Measurements from ENCODE around the gene PCBD2. TPM values are rescaled to one million over a fixed set of nuclear protein-coding genes. Genes with fewer than 3 reads are reported as not detected.
"Not testable (repeated sequence)": the region's sequence is repeated elsewhere in the genome, so short reads cannot be mapped to it uniquely, and the experiment has no call there.

Gene PCBD2
- total RNA-seq, 1 donor from 2014 or later, result 5.7 TPM

DNA sequence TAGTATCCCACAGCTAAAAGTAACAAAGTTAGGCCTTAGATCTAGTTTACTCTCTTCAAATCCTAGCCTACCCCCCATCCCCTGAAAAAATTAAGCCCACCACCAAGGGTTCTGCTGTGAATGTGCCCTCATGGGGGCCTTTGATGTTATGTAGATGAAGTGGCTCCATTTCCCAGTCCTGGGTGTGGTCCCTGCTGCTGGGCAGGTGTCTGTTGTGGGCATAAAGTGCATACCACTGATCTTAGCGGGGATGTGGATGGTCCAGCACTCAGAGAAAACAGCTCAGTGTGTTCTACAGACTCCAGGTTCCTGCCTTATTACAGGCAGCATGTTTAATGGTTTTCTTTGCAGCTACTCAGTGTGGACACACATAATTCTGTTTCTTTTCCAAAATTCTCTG lies 1.9 kb downstream of the PCBD2 start:
- DNase-seq, result no peak

DNA sequence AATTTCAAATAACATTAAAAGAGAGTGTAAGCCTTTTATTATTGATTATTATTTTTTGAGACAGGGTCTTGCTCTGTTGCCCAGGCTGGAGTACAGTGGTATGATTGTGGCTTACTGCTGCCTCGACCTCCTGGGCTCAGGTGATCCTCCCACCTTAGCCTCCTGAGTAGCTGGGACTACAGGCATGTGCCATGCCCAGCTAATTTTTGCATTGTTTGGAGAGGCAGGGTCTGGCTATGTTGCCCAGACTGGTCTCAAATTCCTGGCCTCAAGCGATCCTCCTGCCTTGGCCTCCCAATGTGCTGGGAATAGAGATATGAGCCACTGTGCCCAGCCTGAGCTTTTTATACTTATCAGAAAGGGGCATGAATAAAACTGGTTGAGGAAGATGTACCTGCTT lies 5.8 kb downstream of the PCBD2 start:
- DNase-seq, result not testable (repeated sequence)

DNA sequence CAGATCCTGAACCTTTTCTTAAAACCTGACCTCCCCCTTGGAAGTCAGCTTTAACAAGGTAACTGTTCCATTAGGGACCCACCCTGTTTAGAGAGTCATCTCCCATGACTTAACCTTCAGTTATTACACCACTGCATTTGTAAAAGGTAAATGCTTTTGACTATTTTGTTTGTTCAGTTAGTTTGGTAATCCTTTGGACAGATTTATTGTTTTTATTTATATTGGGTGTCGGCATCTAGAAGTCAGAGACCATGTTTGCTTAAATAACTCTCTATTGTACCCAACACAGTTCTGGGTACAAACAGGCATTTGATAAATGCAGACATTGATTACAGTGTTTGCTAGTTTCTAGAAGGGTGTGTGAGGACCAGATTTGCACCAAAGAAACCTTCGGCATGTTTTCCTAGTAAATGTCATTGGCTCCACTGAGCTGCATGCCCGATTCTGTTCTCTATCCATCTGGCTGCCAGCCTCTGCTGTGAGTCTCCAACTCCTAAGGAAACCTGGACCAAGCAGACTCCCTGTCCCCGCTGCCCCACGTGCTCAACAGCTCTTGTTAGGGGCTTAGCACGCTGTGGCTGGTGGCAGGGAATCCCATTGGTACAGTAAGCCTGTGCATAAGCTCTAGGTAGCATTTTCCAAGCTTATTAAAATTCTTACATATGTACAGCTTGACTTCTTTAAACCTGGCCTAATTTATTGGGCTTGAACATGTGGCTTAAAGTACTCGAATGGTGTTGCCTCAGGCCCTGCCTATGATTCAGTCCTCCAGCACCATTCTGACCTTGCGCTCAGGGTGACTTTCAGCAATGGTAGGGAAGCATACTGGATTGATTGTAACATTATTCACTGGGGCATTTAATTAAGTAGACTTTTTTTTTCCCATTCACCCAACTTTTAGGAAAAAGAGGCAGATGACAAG lies 6.6 kb downstream of the PCBD2 start:
- DNase-seq, result no peak

DNA sequence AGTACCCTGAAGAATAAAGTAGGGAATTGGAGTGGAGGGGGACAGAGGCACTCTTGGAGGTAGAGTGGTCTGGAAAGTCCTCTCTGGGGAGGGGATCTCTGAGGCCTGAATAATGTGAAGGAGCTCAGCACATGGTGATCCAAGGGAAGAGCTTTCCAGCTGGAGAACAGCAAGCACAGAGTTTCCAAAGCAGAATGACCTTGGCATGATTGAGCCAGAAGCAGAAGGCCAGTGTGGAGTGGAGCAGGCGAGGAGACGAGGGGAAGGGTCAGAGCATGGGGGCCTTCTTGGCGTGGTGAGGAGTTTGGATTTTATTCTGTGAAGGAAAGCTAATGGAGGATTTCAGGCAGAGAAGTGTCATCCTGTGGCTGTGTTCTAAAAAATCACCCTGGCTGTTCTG lies 8.3 kb downstream of the PCBD2 start:
- no peak for DNase-seq

DNA sequence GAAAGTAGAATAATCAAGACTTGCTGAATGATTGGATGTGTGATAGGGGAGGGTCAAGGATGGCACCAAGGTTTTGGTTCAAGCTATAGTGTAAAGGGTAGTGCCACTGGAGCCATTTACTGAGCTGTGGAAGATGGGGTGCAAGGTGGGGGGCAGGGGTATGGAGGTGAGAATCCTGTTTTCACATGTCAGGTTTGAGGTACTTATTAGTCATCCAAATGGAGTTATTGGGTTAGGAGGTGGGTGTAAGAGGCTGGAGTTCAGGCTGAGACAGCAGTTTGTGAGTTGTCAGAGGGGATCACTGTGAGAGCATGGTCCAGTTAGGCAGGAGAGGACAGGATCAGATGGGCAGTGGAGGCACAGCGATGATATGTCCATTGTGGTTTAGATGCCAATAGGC lies 8.9 kb downstream of the PCBD2 start:
- DNase-seq, result no peak

DNA sequence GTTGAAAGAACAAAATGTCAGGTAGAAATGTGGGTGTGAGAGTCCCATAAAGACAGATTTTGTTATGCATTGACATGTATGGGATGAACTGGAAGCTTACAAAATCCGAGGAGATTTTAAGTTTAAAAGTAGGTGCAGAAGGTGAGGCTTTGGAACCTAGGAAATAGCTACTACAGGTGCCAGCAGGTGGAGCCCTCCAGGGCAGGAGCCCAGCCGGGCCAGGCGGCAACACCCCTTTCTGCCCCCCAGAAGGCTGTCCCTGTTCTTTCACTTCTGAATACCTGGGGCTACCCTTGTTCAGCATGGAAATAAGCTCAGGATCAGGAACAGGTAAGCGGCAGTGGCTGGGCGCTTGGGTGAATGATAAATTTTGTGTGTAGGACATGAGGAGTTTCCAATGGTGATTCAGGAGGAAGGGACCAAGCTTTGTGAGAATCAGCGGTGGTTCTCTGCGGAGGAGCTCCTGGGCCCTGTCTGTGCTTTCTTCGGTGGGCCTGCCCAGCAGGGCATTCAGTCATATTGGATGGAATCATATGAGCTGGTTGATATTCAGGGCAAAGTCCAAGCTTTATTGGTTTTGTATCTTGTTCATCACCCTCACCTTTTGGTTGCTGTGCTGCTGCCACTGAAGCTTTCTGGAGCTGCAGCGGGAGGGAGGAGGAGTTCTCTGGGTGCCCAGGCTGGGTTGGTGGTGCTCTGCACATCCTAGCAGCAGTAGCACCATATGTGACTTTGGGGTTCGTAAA lies 12.3 kb downstream of the PCBD2 start:
- no peak for DNase-seq

DNA sequence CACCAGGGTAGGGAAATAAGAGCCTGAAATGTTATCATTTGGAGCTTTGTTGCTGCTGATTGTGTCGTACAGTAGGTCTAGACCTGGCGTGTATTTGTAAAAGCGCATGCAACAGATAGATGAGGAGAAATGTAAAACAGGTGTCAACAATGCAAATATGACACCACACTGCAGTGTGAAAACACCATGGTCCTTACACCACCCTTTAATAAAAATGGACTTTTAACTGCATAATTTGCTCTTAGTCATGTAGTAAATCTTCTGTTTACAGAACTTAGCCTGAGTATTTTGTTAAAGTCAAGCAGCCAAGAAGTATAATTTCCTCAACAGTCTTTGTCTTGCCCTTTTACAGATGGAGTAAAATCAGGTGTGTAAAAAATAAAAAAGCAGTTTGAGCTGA lies 13.9 kb downstream of the PCBD2 start:
- DNase-seq, result no peak

DNA sequence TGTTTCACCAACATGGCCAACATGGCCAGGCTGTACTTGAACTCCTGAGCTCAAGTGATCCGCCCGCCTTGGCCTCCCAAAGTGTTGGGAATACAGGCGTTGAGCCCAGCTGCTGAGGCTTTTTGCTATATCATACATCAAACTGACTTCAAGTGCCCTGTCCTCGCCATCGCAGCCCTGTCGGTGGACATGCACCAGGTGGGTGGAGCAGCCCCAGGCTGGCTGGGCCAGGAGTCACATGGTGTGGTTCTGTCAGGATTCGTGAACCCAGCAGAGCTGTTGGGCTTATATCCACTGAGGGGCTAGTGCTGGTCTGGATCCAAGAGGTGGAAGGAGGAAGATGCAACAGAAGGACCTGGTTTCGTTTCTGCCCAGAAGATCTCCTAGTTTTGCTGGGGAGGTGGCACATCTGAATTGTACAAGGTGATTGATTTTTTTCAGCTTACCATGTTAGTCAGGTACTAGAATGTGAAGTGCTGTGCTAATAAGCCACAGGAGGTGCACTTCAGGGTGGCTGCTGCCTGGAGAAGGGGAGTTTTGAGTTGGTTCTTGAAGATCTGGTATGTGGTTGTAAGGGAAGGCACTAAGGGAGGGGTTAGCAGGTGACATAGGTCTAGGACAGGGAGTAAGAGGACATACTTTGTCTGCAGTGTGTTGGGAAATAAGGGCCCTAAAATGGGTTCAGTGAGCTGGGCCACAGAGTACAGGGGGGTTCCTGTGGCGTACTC lies 16.1 kb downstream of the PCBD2 start:
- DNase-seq, result no peak

DNA sequence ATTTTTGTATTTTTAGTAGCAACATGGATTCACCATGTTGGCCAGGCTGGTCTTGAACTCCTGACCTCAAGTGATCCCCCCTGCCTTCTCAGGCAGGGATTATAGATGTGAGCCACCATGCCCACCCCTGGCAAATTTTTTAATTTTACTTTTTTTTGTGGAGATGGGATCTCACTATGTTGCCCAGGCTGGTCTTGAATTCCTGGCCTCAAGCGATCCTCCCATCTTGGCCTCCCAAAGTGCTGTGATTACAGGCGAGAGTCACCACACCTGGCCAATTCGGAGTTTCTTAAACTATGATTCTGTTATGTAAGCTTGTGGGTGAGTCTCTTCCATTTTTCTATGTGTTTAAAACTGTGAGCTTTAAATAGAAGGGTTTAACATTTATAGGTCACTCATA lies 27.6 kb downstream of the PCBD2 start:
- no peak for DNase-seq

DNA sequence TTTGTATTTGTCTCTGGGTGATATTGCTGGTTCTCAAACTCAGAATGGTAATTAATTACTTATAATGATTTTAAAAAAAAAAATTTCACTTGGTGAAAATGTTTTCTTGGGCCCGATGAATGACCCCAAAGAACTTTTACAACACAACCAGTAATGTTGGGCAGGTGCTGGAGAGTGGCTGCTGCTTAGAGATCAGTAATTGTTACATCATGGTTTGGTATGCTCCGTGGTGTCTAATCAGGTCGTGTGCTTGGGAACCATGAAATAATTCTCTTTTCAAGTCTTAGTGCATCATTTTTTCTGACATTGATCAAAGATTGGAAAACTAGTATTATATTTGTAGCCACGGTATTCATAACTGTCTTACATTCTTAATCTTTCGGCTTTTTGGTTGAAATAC lies 29.3 kb downstream of the PCBD2 start:
- DNase-seq, result no peak

DNA sequence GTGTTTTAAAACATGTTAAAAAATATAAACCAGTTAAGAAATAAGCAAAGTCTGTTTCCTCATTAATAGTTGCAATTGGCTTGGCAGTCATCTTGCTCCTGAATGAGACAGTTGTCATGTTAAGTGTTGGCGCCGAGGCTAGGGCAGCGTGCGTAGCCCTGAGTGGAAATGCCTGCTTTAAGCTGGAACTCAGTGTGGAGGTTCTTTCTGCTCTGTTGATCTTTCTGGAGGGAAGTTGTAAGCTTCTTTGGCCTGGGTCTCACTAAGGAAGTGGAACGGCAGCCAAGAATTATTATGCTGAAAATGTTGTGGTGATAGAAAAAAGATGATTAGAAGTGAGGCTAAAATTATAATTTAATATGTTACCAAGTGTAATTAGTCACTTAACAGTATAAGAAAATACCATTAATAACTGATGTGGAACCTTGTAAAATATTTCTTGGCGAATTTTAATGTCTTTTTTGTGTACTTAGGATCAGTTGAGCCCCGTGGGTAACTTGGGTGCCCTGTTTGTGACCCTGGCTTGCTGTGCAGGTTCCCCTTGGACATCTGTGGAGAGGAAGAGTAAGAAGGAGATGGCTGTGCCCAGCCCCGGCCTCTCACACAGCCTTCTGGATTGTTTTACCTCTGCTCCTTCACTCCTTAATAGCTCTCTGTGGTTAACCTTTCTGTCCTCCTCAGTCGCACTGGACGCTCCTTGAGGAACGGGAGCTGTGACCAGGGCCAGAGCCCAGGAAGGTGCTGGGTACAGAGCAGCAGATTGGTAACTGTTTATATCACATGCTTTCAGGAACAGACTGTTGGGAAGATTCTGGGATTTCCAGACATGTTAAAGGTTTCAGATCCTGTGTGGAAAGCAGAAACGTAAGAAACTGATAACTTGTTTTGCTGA lies 31.0 kb downstream of the PCBD2 start:
- no peak for DNase-seq

DNA sequence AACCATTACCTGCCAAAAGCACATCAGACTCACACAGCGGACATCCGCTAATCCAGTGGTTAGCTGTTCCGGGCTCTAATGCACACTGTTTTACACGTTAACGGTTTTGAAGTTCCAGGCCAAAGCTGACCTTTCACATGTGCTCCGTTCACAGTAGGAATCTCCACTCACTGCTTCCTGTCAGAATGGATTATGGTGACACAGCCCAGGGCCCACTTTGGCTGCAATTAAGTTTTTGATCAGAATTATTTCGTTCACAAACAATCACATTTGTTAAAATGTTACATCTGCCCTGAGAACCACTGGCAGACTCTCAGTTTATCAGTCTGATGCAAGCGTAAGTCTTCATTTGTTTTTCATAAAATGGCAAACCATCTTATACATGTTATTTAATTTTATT lies 32.6 kb downstream of the PCBD2 start:
- DNase-seq, result no peak

DNA sequence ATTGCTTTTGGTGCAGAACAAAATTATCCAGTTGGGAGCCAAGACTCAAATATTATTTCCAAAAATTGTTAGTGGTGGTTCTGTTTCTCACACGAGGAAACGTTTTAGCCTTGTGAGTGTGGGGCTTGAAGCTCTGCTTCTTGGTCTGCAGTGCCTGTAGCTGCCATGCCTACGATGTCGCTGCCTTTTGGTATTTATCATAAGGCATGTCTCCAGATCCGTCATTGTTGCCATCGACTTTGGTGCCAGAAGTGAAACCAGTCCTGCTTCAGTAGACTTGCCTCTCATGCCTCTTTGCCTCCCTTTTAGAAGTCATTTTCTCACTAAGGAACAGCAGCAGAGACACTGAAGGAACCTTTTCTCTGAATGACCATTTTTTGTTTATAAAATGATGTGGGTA lies 33.1 kb downstream of the PCBD2 start:
- no peak for DNase-seq

DNA sequence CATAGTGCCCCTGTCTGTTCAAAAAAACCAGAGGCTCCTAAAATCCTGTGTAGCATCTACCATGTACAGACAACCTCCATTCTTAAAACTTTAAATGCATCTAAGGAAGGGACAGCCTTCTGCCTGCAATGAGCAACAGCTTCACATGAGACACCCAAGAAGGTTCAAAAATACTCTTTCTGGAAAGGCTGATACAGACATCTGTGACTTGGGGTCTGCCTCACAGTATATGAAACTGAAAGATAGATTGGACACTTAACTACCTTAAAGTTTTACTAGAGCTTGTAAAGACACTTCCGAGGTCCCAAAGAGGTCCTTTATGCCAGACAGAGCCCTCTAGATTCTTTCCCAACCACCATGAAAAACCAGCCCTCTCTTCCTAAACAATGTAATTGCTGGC lies 34.6 kb downstream of the PCBD2 start:
- no peak for DNase-seq

DNA sequence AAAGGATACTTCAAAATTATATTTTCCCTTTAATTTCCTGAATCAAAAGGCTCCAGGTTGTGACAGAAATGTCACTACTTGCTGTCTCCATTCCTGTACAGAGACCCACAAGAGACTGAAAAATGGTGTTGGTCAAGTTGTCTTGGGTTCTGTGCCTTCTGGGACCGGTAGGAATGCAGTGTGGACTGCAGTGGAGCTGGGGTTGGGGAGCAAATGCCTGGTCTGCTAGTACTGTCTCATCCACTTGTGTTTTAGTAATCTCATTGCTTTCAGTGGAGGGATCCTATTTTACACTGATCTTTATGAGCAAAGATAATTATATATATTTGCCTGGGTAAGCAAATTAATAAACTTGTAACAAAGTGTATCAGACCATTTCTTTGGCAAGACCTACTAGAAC lies 38.6 kb downstream of the PCBD2 start:
- DNase-seq, result no peak

DNA sequence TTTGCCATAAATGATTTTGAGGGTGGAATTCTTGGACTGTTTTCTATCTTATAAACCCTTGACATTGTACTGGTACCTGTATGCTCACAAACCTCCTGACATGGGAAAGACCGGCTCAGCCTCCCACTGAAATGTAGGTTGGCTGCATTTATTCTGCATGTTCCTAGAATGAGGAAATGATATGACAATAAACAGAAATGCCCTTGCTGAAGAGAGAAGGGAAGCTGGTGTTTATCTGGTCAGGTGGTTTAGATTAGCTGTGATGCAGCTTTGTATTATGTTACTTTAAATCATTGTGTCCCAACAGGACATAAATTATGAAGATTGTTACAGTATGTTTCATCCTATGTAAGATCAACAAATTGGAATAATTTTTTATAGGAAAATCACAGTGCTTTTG lies 39.7 kb downstream of the PCBD2 start:
- no peak for DNase-seq

DNA sequence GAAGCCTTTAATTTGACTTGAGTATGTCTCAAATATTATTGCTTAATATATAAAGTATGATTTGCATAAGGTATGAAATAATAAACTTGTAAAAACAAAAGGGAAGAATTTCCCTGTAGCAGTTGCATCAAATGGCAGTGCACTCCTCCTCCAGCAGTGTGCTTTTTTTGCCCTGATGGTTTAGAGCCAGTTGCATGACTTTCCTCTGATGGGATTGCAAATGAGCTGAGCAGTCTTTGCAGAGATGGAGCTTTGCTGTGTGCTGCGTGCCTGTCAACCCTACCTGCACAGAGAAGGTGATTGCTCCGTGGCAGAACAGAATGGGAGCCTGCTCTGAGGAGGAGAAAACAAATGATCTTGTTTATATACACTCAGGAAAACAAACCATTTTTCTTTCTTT lies 40.1 kb downstream of the PCBD2 start:
- no peak for DNase-seq

DNA sequence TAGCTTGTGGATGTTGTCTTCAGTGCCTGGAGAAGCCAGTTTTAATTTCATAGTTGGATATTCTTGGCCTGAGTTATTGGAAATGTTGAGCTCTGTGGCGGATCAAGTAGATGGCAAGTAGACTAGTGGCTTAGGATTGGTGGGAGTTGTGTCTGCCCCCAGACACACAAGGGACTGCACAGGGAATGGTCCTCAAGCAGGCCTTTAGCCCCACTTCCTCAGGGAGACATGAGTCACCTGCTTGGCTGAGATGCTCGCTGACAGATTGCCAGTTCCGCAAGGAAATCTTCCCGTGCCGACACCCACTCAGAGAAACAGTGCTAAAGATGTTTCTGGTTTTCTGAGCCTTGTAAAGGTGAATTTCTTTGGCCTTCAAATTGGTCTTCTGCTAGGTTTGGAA lies 44.0 kb downstream of the PCBD2 start:
- no peak for DNase-seq

DNA sequence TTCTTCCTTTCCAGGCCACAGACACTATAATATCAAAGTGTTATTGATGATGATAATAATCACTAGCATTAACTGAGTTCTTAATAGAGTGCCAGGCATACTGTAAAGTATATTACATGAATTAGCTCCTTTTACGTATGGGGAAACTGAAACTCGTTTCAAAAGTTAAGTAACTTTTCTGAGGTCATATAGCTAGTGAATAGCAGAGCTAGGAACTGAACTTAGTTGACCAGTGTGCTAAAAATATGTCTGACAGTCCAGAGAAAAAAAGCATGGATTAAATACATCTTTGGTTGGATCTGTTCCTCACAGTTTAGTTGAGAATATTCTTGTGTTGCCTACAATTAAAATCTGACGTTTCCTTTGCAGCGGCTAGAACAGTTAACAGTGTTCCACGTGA lies 44.4 kb downstream of the PCBD2 start:
- no peak for DNase-seq

DNA sequence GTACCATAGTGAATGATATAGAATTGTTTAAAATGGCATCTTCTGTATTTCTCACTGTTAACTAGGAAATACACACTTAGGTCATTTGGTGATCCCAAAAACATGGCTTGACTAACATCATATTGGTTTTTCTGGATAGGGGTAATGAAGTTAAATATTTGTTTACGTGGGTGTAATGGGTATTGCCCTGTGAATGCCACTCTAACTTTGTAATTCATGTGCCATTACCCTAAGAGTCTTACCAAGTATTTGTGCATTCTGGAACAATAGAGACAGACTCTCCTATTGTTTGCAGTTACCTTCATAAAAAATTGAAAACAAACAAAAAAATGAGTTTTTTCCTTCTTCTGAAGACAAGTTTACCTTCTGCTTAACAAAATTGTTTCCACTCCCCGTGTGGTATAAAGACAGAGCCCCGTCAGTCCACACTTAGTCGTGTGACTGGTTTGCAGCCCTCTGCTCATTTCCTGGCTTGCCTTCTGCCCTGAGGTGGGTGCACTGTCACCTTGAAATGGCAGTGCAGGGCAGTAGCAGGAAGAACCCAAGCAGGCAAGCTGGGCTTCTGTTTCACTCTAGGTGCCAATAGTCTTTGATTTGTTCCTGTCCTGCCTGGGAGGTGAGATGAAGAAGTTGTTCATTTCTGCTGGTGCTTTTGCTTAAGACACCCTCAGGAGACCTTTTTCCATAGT lies 53.1 kb downstream of the PCBD2 start:
- no peak for DNase-seq

DNA sequence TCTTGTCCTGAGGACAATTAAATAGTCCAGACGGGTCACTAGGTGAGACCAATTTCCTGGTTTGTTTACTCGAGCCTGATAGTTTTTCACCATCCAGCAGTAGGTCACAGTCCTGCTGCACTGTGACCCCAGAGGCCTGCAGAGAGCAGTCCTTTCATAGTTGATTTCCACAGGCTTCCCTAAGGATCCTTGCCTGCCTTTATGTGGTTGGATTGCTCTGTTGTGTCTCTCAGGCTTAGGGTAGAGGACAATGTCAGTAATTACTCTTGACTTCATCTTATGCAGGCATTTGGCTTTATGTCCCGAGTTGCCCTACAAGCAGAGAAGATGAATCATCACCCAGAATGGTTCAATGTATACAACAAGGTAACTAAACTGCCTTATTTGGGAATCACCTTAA lies 53.8 kb downstream of the PCBD2 start:
- no peak for DNase-seq

All from skin of body (tissue), 2 donors.